GM19467 (cell line): ENCODE data around the gene HTR5A.
"Not testable (repeated sequence)": the region's sequence is repeated elsewhere in the genome, so short reads cannot be mapped to it uniquely, and the experiment has no call there.

ENCODE experiments used
- ATAC-seq: cut with Tn5 transposase; IDR thresholded peaks from one replicate; pipeline ENCODE4 v1.9.1; 2021; ENCODE audit warnings: mild to moderate bottlenecking, moderate library complexity; ENCODE audit not compliant: unreplicated experiment

HTR5A gene

GRCh38 chr7:155069992-155070751 is at the start of gene HTR5A:
Gene HTR5A, plus strand, starts transcription at chr7:155070324. Its CDS starts 576 bp downstream, at chr7:155070900.
- peak; percentile 93 for ATAC-seq

GRCh38 chr7:155020996-155021395 is 49.1 kb upstream of the HTR5A start:
- no peak for ATAC-seq

- no peak for ATAC-seq
Observed at GRCh38 chr7:155021699-155022145, 48.4 kb upstream of the HTR5A start.

- ATAC-seq = no peak
Observed at GRCh38 chr7:155027879-155028278, 42.2 kb upstream of the HTR5A start.

GRCh38 chr7:155032978-155033377 is 37.1 kb upstream of the HTR5A start:
- no peak for ATAC-seq

- ATAC-seq = not testable (repeated sequence)
Observed at GRCh38 chr7:155034495-155034894, 35.6 kb upstream of the HTR5A start.

GRCh38 chr7:155038335-155038734 is 31.8 kb upstream of the HTR5A start:
- ATAC-seq = no peak

- ATAC-seq = no peak
Observed at GRCh38 chr7:155043756-155044155, 26.4 kb upstream of the HTR5A start.

- ATAC-seq = no peak
Observed at GRCh38 chr7:155048006-155048405, 22.1 kb upstream of the HTR5A start.

GRCh38 chr7:155051355-155051754 is 18.8 kb upstream of the HTR5A start:
- no peak for ATAC-seq

GRCh38 chr7:155053002-155053401 is 17.1 kb upstream of the HTR5A start:
- ATAC-seq = no peak

GRCh38 chr7:155054761-155055160 is 15.4 kb upstream of the HTR5A start:
- ATAC-seq = no peak

- no peak for ATAC-seq
Observed at GRCh38 chr7:155057076-155057475, 13.0 kb upstream of the HTR5A start.

GRCh38 chr7:155058896-155059295 is 11.2 kb upstream of the HTR5A start:
- no peak for ATAC-seq

- ATAC-seq = no peak
Observed at GRCh38 chr7:155059703-155060102, 10.4 kb upstream of the HTR5A start.

- ATAC-seq = no peak
Observed at GRCh38 chr7:155062411-155062810, 7.7 kb upstream of the HTR5A start.

- ATAC-seq = no peak
Observed at GRCh38 chr7:155064186-155064585, 5.9 kb upstream of the HTR5A start.

GRCh38 chr7:155066417-155066950 is 3.6 kb upstream of the HTR5A start:
- no peak for ATAC-seq

GRCh38 chr7:155071121-155071651 is 1.1 kb downstream of the HTR5A start:
- ATAC-seq = no peak

- ATAC-seq = no peak
Observed at GRCh38 chr7:155071916-155072571, 1.9 kb downstream of the HTR5A start.

GRCh38 chr7:155073922-155074321 is 3.8 kb downstream of the HTR5A start:
- no peak for ATAC-seq

GRCh38 chr7:155084021-155084420 is 13.9 kb downstream of the HTR5A start:
- no peak for ATAC-seq
